Nephron progenitor cell (in vitro differentiated cells): ENCODE results near the gene ENOX2.

Source experiments
- DNase-seq: peaks from one replicate; pipeline ENCODE4 v3.0.0; 2021
- H3K27ac Mint-ChIP-seq: 2 replicates; pipeline ENCODE4 v1.8.0; 2021; ENCODE audit warnings: mild to moderate bottlenecking, moderate library complexity, mixed read lengths
- H3K27me3 Mint-ChIP-seq: 2 replicates; pipeline ENCODE4 v1.8.0; 2021; ENCODE audit warnings: mild to moderate bottlenecking, low read depth, mixed read lengths; ENCODE audit not compliant: poor library complexity
- H3K36me3 Mint-ChIP-seq: 2 replicates; pipeline ENCODE4 v1.8.0; 2021; ENCODE audit warnings: low read depth, mixed read lengths
- H3K4me1 Mint-ChIP-seq: 2 replicates; pipeline ENCODE4 v1.8.0; 2021; ENCODE audit warnings: mixed read lengths
- H3K4me3 Mint-ChIP-seq: 2 replicates; pipeline ENCODE4 v1.8.0; 2021; ENCODE audit warnings: mild to moderate bottlenecking, moderate library complexity, mixed read lengths
- H3K9me3 Mint-ChIP-seq: 2 replicates; pipeline ENCODE4 v1.8.0; 2021; ENCODE audit warnings: mild to moderate bottlenecking, moderate library complexity, mixed read lengths
- CTCF ChIP-seq: fragments of 200-600 bp; sonication (generic); IDR thresholded peaks from 2 replicates; pipeline ENCODE4 v1.5.0; 2021; ENCODE audit warnings: antibody characterized with exemption

The ENOX2 gene

DNA sequence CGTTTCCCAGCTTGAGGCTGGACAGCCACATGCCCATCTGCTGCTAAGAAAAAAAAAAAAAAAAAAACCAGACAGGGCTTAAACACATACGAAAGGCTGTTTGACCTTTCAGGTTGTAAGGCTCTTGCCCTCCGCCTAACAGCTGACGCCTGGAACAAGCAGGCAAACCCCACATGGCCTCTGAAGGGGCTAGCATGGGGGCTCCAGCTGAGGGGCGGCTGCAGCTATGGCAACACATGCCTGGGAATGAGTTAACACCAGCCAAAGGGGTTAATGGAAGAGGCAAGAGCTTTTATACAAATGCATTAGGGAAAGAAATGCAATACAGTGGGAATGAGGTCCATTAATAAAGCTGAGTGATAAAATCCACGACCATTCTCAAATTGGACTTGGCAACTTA lies 183.6 kb downstream of the ENOX2 start:
- Mint-ChIP-seq H3K36me3 (no peaks in the 10 kb centered on the region), H3K27ac (no peak overlapping the region), H3K9me3 (no peaks in the 10 kb centered on the region), H3K27me3 (peaks cover 3% of the 10 kb centered on the region), H3K4me1 (peaks cover 62% of the 10 kb centered on the region), H3K4me3 (no peak overlapping the region)
- DNase-seq = peak; percentile 19
- TF ChIP-seq CTCF = no peak

DNA sequence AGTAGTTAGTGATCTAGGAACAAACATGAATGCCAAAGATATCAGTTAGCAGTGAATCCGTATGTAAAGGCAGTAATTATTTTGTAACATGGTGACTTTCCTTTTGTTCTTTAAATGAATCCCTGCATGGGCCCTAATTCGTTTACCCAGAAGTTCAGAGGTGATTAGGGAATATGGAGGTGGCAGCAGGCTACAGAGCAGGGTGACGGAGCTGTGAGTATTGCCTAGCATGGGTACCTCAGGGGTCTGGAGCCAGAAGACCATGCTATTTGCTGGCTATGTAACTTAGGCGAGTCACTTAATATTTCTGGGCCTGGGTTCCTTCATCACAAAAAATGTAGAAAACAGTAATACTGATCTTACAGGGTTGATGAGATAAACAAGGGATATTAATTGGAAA lies 184.9 kb downstream of the ENOX2 start:
- Mint-ChIP-seq H3K4me3 (no peak overlapping the region), H3K9me3 (no peaks in the 10 kb centered on the region), H3K4me1 (peaks cover 62% of the 10 kb centered on the region), H3K27ac (no peak overlapping the region), H3K27me3 (peaks cover 3% of the 10 kb centered on the region), H3K36me3 (no peaks in the 10 kb centered on the region)
- no peak for DNase-seq
- TF ChIP-seq CTCF = no peak

DNA sequence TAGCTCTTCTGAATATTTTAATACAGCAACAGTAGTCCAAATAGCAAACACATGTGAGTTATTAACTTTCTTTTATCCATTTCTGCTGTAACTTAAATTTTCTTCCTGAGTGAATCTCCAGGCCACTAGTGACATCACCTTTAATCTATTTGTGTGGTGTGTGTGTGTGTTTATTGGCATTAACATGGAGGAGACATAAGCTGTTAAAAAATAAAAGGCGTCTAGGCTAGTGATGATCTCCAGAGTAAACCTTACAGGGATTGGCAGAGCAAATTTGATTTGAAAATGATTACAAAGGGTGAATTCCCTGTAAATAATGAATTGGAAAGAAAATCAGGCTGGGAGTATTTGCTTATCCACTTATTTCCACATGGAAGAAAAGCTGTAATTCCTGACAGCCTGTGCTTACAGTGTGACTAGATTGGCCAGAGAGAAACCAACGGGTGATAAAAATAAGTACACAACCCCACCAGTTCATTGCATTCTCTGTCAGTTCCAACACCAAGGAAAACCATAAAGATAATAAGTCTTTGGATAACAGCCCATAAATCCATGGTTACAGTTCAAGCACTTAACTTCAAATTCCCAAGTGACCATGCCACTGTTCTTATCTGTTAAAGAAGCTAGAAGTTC lies 186.1 kb downstream of the ENOX2 start:
- Mint-ChIP-seq H3K36me3 (no peaks in the 10 kb centered on the region), H3K27ac (peak overlapping the region; percentile 4), H3K4me3 (no peak overlapping the region), H3K4me1 (peaks cover 62% of the 10 kb centered on the region), H3K27me3 (peaks cover 3% of the 10 kb centered on the region), H3K9me3 (no peaks in the 10 kb centered on the region)
- no peak for TF ChIP-seq CTCF
- DNase-seq = no peak

GRCh38 chrX:130716346-130716745 lies 186.7 kb downstream of the ENOX2 start:
- TF ChIP-seq CTCF = no peak
- H3K27ac Mint-ChIP-seq = peak overlapping the region; percentile 20
- H3K36me3 Mint-ChIP-seq = no peaks in the 10 kb centered on the region
- DNase-seq = no peak
- peaks cover 3% of the 10 kb centered on the region for H3K27me3 Mint-ChIP-seq
- H3K4me3 Mint-ChIP-seq = no peak overlapping the region
- H3K9me3 Mint-ChIP-seq = no peaks in the 10 kb centered on the region
- H3K4me1 Mint-ChIP-seq = peaks cover 62% of the 10 kb centered on the region

GRCh38 chrX:130715299-130715698 lies 187.7 kb downstream of the ENOX2 start:
- H3K9me3 Mint-ChIP-seq = no peaks in the 10 kb centered on the region
- no peaks in the 10 kb centered on the region for H3K27me3 Mint-ChIP-seq
- TF ChIP-seq CTCF = no peak
- no peak for DNase-seq
- no peaks in the 10 kb centered on the region for H3K36me3 Mint-ChIP-seq
- no peak overlapping the region for H3K4me3 Mint-ChIP-seq
- no peak overlapping the region for H3K27ac Mint-ChIP-seq
- H3K4me1 Mint-ChIP-seq = peaks cover 56% of the 10 kb centered on the region

DNA sequence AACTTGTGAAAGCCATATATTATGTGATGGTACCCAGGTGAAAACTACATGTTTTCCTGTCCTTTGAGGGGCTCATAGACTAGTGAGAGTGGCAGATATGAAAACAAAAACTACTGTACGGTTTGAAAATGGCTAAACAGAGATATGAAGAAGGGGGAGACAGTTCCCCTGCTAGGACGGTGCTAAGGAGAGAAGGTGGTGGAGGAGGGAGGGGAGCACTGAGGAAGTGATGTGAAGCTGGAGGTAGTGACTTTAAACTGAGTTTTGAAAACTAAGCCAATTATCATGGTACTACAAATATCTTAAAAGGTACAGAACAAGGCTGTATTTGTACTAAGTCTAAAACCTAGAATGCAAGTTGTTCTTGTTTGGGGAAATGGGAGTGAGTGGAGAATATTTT lies 188.3 kb downstream of the ENOX2 start:
- H3K27ac Mint-ChIP-seq = no peak overlapping the region
- H3K4me3 Mint-ChIP-seq = no peak overlapping the region
- H3K4me1 Mint-ChIP-seq = peaks cover 50% of the 10 kb centered on the region
- H3K36me3 Mint-ChIP-seq = no peaks in the 10 kb centered on the region
- TF ChIP-seq CTCF = no peak
- no peaks in the 10 kb centered on the region for H3K9me3 Mint-ChIP-seq
- no peak for DNase-seq
- H3K27me3 Mint-ChIP-seq = no peaks in the 10 kb centered on the region
